ENCODE data around the gene NDUFAF8.
A peak's percentile ranks its signal among the peaks of the same experiment; 100 is the strongest.

Gene NDUFAF8

DNA sequence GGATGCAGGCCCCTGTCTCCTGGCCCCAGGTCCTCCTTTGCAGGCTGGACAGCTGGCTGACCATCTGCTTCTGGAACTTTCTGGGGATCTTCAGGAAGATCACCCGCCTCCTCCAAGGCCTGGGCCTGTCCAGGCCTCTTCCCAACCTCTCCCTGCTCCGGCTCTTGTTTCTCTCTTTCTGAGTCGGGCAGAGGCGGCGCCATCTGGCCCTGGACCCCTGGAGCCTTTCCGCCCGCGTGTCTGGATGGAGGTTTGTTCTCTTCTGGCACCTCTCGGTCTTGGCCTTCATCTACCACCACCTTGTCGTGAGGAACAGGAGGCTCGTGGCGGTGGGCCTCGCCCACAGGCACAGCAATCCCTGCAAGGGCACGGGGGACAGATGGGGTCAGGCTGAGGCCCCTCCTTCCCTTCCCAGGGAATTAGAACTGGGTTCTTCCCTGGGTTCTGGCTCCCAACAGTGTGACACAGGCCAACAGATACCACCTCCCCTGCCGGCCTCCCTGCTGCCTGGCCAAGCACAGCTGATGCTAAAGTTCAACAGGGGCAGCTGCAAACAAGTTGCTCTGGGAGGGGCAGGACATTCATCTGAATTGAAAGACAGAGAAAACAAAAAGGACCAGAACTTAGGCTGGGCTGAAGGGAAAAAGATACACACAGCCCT, 13.3 kb downstream of the NDUFAF8 start:
- TF ChIP-seq SIN3A (IDR thresholded peaks at IDR 0.05; ENCODE audit: borderline replicate concordance, insufficient read depth, low read length) (no peak), FOXP2 (optimal IDR thresholded peaks at IDR 0.05; ENCODE audit: borderline replicate concordance, extremely low read depth, extremely low read length, insufficient read depth) (no peak), POLR2AphosphoS5 (IDR thresholded peaks at IDR 0.05; ENCODE audit: low read depth, low read length) (no peak), TAF1 (IDR thresholded peaks at IDR 0.05; ENCODE audit: borderline replicate concordance, insufficient read depth, low read length) (no peak)
- TF ChIP-seq, protein P1, sequence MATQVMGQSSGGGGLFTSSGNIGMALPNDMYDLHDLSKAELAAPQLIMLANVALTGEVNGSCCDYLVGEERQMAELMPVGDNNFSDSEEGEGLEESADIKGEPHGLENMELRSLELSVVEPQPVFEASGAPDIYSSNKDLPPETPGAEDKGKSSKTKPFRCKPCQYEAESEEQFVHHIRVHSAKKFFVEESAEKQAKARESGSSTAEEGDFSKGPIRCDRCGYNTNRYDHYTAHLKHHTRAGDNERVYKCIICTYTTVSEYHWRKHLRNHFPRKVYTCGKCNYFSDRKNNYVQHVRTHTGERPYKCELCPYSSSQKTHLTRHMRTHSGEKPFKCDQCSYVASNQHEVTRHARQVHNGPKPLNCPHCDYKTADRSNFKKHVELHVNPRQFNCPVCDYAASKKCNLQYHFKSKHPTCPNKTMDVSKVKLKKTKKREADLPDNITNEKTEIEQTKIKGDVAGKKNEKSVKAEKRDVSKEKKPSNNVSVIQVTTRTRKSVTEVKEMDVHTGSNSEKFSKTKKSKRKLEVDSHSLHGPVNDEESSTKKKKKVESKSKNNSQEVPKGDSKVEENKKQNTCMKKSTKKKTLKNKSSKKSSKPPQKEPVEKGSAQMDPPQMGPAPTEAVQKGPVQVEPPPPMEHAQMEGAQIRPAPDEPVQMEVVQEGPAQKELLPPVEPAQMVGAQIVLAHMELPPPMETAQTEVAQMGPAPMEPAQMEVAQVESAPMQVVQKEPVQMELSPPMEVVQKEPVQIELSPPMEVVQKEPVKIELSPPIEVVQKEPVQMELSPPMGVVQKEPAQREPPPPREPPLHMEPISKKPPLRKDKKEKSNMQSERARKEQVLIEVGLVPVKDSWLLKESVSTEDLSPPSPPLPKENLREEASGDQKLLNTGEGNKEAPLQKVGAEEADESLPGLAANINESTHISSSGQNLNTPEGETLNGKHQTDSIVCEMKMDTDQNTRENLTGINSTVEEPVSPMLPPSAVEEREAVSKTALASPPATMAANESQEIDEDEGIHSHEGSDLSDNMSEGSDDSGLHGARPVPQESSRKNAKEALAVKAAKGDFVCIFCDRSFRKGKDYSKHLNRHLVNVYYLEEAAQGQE (IDR thresholded peaks at IDR 0.05; ENCODE audit: insufficient read depth in 1 of 2, low read depth in 2 of 2, low read length in 2 of 2), result no peak

DNA sequence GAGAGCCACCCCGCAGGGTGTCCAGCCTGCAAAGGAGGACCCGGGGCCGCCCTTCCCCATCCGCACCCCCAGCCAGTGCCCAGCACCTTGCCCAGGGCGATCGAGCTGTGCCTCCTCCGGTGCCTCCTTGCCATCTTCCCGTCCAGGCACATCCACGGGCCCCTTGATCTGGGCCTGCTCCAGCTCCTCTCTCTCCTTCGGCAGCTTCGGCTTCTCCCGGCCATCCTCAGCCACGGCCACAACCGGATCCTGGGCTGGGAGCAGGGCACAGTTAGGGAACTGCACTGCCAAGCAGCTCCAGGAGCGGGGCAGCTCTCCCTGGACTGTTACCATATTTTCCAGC, 13.8 kb downstream of the NDUFAF8 start:
- TF ChIP-seq SIN3A (IDR thresholded peaks at IDR 0.05; ENCODE audit: borderline replicate concordance, insufficient read depth, low read length) (no peak), POLR2AphosphoS5 (IDR thresholded peaks at IDR 0.05; ENCODE audit: low read depth, low read length) (no peak), TAF1 (IDR thresholded peaks at IDR 0.05; ENCODE audit: borderline replicate concordance, insufficient read depth, low read length) (no peak), FOXP2 (optimal IDR thresholded peaks at IDR 0.05; ENCODE audit: borderline replicate concordance, extremely low read depth, extremely low read length, insufficient read depth) (no peak)
- TF ChIP-seq, protein P1 (IDR thresholded peaks at IDR 0.05; ENCODE audit: insufficient read depth in 1 of 2, low read depth in 2 of 2, low read length in 2 of 2), result no peak

DNA sequence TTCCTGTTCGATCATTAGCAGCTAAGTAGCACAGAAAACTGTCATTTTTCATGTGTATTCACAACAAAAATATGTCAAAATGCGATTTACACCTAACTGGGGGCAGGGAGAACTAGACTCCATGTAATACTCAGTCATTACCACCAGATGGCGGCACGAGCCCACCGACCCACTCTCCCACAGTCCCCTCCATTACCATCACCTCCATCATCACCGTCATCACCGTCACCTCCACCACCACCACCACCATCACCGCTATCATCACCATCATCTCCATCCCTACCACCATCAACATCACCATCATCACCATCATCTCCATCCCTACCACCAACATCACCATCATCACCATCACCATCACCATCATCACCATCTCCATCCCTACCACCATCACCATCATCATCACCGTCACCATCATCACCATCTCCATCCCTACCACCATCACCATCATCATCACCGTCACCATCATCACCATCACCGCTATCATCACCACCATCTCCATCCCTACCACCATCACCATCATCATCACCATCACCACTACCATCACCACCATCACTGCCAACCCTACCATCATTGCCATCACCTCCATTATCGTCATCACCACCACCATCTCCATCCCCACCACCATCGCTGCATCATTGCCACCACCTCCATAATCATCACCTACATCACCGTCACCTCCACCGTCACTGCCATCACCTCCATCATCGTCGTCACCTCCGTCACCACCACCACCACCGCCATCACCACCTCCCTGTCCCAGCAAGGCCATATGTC, 14.4 kb downstream of the NDUFAF8 start:
- TF ChIP-seq TAF1 (IDR thresholded peaks at IDR 0.05; ENCODE audit: borderline replicate concordance, insufficient read depth, low read length) (no peak), FOXP2 (optimal IDR thresholded peaks at IDR 0.05; ENCODE audit: borderline replicate concordance, extremely low read depth, extremely low read length, insufficient read depth) (no peak), POLR2AphosphoS5 (IDR thresholded peaks at IDR 0.05; ENCODE audit: low read depth, low read length) (no peak), SIN3A (IDR thresholded peaks at IDR 0.05; ENCODE audit: borderline replicate concordance, insufficient read depth, low read length) (no peak)
- TF ChIP-seq, protein P1 (IDR thresholded peaks at IDR 0.05; ENCODE audit: insufficient read depth in 1 of 2, low read depth in 2 of 2, low read length in 2 of 2), result no peak

DNA sequence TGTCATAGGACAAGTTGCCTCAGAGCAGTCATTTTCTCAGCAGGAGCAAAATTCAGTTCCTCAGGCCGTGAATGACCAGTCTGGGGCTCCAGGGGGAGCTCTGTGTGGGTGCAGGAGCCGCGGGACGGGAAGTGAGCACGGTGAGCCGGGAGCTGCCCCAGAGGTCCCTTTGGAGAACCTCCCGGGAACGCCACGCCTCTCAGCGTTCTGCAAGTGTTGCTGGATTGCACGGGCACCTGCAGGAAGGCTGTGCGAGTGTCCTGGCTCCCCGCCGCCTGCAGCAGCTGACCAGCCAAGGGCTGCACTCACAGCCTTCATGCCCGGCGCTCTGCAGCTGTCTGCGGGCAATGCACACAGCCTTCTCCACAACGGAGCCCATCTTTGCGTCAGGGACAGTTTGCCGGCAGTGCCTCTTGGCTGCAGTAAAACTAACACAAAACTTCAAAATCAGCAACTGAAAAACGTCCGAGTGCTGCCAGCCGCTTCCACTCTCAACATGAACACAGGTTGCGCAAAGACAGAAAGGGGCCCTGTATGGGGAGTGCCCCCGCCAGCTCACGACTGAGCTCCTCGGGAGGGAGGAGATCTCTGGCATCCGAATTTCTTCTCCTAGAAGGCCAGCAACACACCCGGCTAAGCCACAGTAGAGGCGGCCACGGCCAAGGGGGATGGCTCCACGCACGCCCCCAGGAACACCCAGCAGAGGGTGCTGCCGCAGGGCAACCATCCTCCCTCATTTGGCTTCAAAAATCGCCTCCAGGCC, 16.0 kb downstream of the NDUFAF8 start:
- TF ChIP-seq SIN3A (IDR thresholded peaks at IDR 0.05; ENCODE audit: borderline replicate concordance, insufficient read depth, low read length) (no peak), FOXP2 (optimal IDR thresholded peaks at IDR 0.05; ENCODE audit: borderline replicate concordance, extremely low read depth, extremely low read length, insufficient read depth) (peak; percentile 23), POLR2AphosphoS5 (IDR thresholded peaks at IDR 0.05; ENCODE audit: low read depth, low read length) (no peak), TAF1 (IDR thresholded peaks at IDR 0.05; ENCODE audit: borderline replicate concordance, insufficient read depth, low read length) (no peak)

DNA sequence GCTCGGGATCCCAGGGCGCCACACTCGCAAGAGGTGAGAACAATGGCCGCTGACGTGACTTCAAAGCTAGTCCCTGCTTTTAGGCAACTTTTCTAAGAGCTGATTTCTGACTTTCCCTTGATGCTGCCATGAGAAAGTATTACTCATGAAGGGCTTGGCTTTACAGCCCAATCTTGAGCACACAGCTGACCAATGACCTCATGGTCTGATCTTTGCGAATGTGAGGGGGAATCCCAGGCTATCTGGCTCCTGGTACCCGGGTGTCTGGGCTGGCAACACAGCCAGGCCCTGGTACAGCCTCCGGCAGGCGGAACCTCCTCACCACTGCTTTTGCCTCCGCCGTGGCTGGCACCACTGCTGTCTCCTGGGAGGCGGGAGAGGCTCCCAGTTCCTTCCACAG, 17.5 kb downstream of the NDUFAF8 start:
- TF ChIP-seq POLR2AphosphoS5 (IDR thresholded peaks at IDR 0.05; ENCODE audit: low read depth, low read length), result no peak
